Kidney tubule cell (primary cell): ENCODE results near the gene ACSS3.
"Not testable (repeated sequence)": the region's sequence is repeated elsewhere in the genome, so short reads cannot be mapped to it uniquely, and the experiment has no call there.

Experiments
- DNase-seq: peaks from one replicate; pipeline ENCODE4 v3.0.0-alpha.2; 2018; ENCODE audit warnings: low spot score

The ACSS3 gene

DNA sequence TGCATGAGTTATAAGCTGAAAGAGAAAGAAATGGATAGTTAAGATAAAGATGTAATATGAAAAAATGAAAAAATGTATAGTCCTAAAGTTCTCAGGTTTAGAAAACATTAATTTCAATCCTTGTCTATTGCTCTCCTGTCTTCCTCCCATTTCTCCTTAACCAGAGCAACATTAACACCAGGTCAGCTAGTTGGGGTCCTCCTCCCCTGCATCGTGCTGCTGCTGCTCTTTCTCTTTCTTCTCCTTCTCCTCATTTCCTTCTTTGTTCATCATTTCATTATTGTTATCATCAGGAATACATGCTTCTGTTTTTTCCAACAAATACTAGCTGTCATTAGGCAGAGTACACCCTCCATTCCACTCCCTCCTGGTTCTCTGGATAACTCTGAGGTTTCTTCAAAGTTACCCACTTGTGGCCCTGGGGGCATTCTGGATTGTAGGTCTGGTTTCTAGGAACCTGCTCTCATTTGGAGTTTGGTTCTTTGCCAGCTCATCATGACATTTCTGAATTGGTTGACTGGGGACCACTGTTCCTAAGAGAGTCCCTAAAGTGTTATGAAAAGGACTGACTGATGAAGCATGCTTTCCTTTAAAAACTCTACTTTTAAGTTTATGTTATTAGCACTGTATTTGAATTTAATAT is 17.0 kb downstream of the ACSS3 start:
- DNase-seq = no peak

DNA sequence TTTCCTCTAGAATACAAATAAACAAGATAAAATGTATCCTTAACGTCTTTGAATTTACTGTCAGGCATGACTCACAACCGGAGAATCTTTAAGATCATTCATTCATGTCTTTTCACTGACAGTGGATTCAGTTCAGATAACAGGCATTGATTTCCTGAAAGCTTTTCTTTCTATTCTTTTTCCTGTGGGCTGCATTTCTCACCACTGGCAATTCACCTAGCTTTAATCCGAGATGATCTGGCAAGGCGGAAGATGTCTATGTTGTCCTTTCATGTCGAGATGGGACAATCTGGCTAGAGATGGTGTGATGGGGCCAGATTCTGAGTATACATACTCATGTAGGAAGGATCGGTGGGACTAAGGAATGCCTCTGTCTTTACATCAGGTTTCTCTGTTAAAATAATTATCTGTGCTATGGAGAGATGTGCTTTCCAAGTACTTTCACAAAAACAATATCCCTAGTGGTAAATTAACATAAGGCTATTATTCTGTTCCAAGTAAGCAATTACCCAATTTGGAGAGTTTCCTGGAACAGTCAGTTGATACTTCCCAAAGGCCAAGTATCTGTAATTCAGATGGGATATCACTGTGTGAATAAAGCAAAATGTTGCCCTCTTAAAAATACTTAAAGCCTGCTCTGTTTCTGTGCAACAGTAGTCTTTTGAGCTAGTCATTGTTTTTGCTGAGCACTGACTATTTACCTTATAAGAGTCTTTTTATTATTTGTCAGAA is 17.8 kb downstream of the ACSS3 start:
- DNase-seq = peak; percentile 39

DNA sequence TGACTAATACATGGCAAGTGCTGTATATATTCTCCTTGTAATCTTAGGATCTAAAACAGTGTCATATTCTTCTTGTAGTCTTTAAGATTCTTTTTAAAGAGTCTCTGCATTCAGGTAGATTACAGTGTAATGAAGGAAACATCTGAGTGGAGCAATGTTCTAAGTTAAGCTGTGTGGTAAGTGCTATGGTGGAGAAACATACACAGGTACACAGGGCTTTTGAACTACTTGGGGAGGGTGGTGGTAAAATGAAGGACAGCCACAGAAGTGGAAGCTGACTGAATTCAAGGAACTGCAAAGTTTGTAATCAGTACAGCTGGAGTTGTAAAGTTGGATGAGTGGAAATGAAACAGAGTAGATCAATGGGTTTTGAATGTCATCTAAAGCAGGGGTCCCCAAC is 27.8 kb downstream of the ACSS3 start:
- DNase-seq = no peak

DNA sequence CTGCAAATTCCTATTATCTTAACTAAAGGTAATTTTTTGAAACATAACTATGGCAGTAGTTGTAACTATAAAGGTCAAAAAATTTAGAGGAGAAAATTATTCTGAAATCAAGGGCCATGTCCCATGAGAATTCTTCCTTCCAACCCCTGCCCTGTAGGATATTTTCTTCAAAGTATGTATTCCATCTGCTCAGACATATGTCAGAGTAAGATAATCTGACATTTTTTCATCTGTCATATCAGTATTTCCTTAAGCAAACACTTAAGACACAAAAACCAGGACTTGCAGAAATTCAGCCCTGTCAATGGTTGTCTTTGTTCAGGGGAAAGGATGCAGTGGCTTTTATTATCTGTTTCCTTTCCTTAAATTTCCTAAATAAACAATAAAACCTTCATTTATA is 36.3 kb downstream of the ACSS3 start:
- no peak for DNase-seq

DNA sequence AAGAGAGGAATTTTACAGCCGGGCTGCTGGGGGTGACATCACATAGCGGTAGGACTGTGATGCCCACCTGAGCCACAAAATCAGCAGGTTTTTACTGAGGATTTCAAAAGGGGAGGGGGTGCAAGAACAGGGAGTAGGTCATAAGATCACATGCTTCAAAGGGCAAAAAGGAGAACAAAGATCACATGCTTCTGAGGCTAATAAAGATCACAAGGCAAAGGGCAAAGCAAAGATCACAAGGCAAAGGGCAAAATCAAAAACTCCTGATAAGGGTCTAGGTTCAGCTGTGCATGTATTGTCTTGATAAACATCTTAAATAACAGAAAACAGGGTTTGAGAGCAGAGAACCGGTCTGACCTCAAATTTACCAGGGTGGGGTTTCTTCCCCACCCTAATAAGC is 41.2 kb downstream of the ACSS3 start:
- DNase-seq = not testable (repeated sequence)

DNA sequence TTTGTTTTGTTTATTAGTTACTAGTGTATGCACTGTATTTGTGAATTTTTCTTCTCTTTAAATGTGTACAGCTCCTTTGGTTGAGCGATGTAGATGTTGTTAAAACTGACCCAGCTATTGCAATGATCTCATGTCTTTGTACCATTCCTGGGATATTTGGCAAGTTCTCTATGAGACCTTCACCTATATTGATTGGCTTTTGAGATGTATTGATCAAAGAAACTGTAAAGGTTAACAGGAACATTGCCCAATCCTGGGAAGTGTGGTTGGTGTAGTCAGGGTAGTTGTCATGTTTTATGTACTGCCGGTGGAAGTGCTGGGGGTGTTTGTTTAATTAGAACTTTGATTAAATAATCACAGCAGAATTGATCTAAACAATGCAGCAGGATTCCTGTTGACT is 43.1 kb downstream of the ACSS3 start:
- no peak for DNase-seq

DNA sequence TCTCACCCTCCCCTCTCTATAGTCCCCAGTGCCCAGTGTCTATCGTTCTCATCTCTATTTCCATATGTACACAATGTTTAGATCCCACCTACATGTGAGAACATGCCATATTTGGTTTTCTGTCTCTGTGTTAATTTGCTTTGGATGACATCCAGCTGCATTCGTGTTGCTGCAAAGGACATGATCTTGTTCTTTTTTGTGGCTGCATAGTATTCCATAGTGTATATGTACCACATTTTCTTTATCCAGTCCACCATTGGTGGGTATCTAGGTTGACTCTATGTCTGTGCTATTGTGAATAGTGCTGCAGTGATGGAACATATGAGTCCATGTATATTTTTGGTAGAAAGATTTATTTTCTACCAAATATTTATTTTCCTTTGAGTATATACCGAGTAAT is 45.7 kb downstream of the ACSS3 start:
- DNase-seq = no peak

DNA sequence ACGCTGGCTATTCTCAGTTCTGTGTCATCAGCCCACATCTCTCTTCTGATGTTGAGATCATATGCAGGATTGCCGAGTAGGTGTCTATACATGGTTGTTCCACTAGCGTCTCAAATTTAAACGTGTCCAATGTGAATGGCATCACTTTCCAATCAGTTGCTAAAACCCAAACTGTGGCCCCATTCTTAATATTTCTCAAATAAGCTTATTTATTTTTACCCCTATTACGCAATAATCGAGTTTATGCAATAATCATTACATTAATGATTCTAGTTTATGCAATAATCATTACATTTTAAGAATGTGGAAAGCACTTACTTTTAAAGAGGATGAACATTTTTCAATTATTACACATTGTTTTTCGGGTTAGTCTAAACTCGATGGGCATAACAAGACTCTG is 47.8 kb downstream of the ACSS3 start:
- no peak for DNase-seq

DNA sequence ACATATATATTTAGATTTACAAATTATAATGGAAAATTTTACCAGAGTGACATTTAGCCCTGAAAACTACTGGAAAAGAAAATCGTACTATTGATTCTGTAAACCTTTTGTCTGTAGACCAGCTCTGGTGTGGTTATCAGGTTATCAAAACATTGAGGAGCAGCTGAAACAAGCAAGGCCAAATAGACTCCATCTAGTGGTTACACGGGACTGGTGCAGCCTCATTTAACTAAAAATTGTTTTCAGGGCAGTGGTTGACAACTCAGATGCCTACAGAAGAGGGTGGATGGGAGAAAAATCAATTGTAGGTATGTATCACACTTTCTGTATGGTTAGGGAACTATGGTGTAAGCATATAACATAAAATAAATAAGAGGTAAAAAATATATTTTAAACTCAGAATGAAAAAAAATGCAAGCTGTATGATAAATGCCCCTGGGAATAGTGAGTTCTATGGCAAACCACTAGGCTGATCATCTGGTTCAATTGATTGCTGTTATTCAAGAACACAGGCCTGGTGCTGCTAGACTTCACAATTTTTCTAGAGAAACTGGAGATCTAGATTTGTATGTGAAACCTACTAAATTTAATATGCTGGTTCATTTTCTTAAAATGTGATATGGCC is 51.2 kb downstream of the ACSS3 start:
- peak; percentile 58 for DNase-seq

DNA sequence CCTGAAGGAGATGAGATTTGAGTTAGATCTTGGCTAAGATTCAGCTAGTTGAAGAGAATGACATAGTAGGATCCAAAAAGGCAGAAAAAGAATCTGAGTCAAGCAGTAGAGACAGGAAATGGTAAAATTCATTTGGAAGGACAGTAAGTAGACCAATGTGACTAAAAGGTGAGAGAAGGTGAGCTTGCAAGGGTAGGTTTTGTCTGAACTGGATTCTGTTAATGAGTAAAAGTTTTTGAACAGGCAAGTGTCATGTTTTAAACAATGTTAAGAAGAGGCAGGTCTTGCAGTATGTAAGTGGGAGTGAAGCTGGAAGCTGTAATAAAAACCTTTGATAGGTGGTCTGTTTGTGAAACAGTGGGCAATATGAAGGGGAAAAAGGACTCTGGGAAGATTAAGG is 58.6 kb downstream of the ACSS3 start:
- DNase-seq = peak; percentile 55

DNA sequence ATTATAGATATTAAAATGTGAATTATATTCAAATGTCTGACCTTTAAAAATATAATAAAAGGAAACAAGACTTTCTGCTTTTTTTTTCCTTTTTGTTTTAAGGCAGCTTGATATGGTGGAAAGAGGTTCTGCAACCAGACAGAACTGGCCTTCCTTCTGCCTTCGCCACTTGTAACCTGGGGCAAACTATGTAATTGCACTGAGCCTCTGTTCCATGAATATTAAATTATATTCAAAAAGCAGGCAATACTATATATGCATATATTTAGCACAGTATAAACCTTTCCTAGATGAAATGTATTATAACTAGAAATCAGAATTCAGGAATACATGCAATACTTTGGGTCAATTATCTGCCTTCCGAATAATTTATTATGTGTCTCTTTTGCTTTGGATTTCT is 59.9 kb downstream of the ACSS3 start:
- no peak for DNase-seq

DNA sequence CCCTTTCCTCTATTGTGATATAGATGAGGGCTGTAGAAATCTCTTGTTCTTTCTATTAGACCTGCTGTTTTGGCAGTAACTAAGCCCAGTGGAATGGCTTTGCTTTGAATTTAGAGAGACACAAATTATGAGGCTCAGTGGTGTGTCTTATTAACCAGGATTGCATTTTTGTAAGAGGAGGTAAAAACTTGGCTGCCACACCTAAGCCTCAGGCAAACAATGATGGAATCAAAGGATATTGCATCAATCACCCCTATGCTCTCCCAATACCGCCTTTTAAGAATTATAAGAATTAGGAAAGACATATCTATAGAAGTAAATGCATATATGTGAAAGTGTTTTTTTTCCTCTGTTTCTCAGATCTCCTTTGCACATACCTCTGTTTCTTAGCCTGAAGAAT is 63.3 kb downstream of the ACSS3 start:
- no peak for DNase-seq

DNA sequence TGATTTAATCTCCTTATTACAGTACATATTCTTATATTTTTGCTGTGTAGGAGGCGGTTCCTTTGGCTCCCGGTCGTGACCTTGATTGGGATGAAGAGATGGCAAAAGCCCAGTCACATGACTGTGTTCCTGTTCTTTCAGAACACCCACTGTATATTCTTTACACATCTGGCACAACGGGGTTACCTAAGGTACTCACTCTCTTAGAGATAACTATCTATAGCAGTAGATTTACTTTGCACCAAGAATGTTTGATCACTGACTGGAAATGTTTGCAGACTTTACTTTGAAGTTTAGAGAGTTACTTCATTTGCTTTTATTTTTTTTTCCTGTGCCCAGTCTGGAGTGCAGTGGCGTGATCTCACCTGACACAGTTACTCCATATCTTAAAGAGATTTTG is 65.2 kb downstream of the ACSS3 start:
- no peak for DNase-seq

DNA sequence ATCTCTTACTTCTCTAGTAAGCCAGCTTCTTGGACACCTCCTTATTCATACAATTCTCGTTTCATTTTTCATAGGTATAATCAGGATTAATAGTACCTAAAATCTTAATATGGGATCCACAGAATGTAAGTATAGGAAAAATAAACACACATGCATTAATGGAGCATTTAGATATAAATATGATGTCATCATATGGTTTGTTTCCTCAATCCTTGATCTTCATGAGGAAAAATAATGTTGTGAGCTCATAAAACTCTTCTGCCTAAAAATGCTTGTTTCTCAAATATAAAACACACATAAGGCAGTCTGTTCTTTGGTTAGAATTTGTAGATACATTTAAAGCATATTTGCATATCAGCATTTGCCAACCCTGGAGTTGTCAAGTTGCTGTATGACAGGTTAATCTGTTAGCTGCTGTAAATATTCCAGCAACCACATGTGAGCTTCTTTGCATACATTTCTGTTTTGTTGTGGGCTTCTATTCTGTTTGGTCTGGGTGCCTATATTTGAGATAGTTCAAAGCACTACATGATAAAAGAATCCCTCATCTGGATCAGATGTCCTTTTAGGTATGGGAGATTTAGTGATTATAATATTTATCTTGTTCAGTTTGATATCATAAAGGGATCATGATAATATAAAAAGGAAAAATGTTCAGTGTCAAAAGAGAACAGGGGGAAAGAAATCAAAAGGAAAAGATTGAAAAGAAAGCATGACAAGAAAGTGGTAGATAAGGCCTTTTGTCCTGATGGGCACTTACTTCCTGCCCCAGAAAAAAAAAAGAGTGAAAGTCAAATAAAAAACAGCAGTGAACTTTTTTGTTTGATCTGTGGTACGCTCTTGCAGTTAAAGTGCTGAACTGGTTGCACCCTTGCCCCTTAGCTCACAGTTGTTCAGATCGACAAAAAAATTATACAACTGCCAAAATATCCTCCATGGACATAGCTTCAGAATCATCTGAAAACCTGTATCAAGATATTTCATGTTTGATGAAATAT is 68.6 kb downstream of the ACSS3 start:
- DNase-seq = no peak

DNA sequence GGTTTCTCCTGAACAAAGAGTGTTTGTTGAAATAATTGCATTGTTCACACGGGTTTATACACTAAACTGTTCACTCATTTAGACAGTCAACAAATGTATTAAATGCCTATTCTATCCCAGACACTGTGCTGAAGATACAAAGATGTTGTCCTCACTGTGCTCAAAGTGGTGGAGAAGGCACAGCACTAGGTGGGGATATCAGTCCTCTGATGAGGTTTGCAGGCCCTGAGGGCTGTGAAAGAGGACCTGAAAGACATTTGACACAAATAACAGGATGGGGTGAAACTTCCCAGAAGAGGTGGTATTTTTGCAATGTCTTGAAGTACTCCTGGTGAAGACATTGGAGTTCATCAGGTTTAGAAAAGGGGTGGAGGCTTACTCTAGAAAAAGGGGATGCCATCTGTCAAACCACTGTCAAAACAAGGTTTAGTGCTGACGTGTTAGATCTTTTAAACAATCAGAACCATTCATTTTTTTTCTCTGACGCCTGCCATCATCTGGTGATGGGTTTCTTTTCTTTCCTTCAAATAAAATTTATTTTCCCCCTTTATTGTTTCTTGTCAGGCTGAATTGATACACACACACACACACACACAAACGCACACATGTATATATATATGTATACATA is 69.5 kb downstream of the ACSS3 start:
- no peak for DNase-seq

DNA sequence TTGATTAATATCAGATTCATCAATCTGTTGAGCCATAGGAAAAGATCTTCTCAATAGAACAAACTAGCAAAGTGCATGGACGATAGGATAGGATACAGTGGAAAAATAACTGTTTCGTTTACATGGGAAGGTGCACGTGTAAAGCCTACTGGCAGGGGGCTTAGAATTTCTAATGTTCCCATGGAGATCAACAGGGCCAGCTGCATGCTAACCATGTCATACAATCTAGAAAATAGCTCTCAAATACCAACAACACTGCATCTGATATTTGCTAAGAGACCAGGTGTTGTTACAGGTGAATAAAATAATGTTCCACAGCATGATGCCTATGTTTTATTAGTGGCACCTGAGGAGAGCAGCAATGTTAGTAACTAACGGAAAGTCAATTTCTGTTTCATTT is 72.5 kb downstream of the ACSS3 start:
- no peak for DNase-seq

DNA sequence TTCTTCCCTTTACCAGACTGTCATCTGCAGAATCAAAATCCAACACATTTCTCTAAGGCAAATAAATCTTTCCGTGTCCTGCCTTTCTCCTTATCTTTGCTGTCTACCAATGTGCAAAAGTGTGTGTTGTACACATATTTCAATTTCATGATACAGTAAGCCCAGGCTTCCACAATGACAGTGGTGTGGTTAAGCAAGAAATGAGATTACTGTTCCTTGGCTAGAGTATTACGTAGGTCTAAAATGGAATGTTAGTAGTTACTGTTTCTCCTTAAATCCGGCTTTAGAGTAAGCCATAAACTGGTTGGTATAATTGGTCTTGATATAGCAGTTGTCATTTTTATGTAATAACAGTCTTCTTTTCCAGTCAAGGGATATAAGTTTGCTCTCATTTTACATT is 82.0 kb downstream of the ACSS3 start:
- no peak for DNase-seq

DNA sequence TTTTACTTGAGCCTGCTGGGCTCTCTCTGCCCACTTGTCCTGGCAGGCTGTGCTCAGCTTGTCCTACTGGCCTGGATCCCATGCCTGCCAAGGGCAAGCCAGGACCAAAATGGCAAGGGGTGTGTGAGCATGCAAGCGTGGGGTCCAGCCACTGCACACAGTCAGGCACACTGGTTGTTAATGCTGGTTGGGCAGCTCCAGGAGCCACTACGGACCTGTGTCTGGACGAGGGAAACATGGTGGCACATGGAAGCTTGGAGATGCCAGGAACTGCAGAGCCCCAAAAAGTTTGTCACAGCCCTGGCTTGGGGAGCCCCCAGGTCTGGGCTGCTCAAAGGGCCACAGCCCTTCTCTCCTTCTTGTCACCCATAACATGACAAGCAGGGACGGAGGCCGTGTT is 83.8 kb downstream of the ACSS3 start:
- no peak for DNase-seq

DNA sequence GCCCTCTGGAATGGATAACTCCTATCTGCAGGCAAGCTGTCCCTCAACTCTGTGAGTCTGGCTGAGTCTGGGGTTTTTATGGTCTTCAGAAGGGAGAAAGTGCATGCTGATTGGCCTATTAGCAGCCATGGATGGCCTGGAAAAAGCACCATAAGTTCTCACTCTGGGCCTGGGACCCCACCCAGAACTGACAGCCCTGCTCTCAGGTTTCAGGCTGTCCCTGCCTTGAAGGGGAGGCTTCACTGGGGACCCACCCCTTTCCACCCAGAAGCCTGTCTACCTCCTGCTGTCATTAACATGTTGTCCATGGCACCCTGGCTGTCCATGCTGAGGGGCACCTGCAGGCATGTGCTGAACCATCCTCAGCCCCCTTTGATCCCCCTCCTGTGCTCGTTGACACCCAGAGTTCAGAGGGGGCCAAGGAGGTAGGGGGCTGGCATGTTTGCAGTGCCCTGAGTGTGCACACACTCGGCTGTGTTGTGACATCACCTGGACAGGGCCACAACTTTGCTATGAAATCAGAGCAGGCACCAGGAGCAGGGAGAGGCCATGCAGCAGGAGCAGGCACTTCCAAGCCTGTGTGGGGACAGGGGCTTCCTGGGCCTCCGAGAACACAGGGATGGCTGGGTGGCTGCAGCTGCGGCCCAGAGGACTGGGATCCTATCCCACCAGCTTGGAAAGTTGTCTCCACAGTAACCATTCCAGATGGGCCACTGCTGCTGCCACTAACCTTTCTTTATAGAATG is 84.7 kb downstream of the ACSS3 start:
- no peak for DNase-seq

DNA sequence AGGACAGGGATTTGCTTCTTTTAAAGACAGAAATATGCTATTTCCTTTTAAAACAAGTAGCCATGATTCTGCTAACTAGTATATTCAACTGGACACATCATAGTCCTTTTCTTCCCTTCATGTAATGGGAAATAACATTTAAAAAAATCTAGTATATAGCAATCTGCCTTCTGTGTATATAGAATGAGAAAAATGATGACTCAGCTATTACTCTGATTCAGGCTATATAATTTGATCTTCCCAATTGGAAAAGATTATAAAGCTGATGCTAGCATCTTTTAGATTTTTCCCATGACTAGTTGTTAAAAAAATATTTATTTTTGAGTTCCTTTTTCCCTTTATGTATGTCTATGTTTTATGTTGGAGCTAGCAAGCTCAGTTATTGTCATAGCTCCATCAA is 86.9 kb downstream of the ACSS3 start:
- DNase-seq = no peak

DNA sequence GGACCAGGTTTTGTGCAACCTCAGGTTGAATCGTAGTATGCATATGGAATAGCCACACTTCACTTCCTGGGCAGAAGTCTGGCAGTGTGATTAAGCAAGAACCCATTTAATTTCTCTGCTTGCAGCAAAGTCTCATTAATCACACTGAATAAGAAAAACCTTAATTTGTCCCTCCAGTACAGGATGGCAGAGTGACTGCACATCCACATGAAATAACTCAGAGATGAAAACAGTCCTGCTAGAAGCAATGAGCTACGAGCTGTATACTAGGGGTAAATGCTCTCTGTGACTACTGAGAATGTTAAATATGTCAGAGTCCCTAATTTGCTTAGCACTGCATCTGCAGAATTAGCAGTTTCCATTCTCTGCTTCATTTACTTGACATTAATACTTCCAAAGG is 88.9 kb downstream of the ACSS3 start:
- DNase-seq = no peak
